A673 (cell line): Measurements from ENCODE around the gene COA3. TPM values are rescaled to one million over a fixed set of nuclear protein-coding genes. Genes with fewer than 3 reads are reported as not detected.
A peak's percentile ranks its signal among the peaks of the same experiment; 100 is the strongest.

Experiments
- BruUV-seq: library from RNA; stranded (reverse); fragments of 400-500 nt; replicated peaks from 2 replicates; lab custom pipeline; 2021; lab: Mats Ljungman, UMichigan
- CTCF ChIA-PET: fragments of 300-600 bp; sonication (Branson Sonifier 250); formaldehyde crosslinking; loops from one replicate; lab custom pipeline; 2022; ENCODE audit warnings: antibody characterized with exemption; lab: Charles Lee
- POLR2A ChIA-PET: fragments of 300-600 bp; sonication (Branson Sonifier 250); formaldehyde crosslinking; loops from one replicate; lab custom pipeline; 2022; ENCODE audit warnings: antibody characterized with exemption; ENCODE audit not compliant: low non-redundant PET; lab: Charles Lee
- DNase-seq: peaks from one replicate; pipeline ENCODE4 v3.0.0-alpha.2; 2015; ENCODE audit warnings: low spot score
- H3K27ac ChIP-seq: fragments of 200-600 bp; sonication (generic); 2 replicates; pipeline ENCODE4 v1.5.1; 2016; ENCODE audit warnings: mixed run types, low read depth, mild to moderate bottlenecking, mixed read lengths, antibody characterized with exemption, low read length; ENCODE audit not compliant: poor library complexity, severe bottlenecking
- H3K27me3 ChIP-seq: fragments of 200-600 bp; sonication (generic); replicated peaks from 2 replicates; pipeline ENCODE4 v1.6.1; 2017; ENCODE audit warnings: mixed run types, low read depth, mild to moderate bottlenecking, mixed read lengths, antibody characterized with exemption, low read length; ENCODE audit not compliant: insufficient read depth, poor library complexity
- H3K36me3 ChIP-seq: fragments of 200-600 bp; sonication (generic); 2 replicates; pipeline ENCODE4 v1.6.1; 2016; ENCODE audit warnings: mixed run types, mild to moderate bottlenecking, mixed read lengths, antibody characterized with exemption, low read length; ENCODE audit not compliant: insufficient read depth, poor library complexity, severe bottlenecking
- H3K4me1 ChIP-seq: fragments of 200-600 bp; sonication (generic); 2 replicates; pipeline ENCODE4 v1.6.1; 2017; ENCODE audit warnings: mixed run types, mild to moderate bottlenecking, mixed read lengths, antibody characterized with exemption, low read length; ENCODE audit not compliant: insufficient read depth, poor library complexity, severe bottlenecking
- H3K4me3 ChIP-seq: fragments of 200-600 bp; sonication (generic); 2 replicates; pipeline ENCODE4 v1.5.1; 2016; ENCODE audit warnings: low read depth, mixed run types, mild to moderate bottlenecking, mixed read lengths, low read length; ENCODE audit not compliant: poor library complexity, severe bottlenecking
- H3K9me3 ChIP-seq: fragments of 200-600 bp; sonication (generic); 2 replicates; pipeline ENCODE4 v1.6.1; 2016; ENCODE audit warnings: mixed run types, low read depth, mild to moderate bottlenecking, mixed read lengths, antibody characterized with exemption, low read length; ENCODE audit not compliant: poor library complexity, severe bottlenecking
- EZH2 ChIP-seq: fragments of 200-600 bp; sonication (generic); IDR thresholded peaks from 2 replicates; pipeline ENCODE4 v1.6.1; 2017; ENCODE audit warnings: borderline replicate concordance, low read depth, mild to moderate bottlenecking, mixed read lengths, antibody characterized with exemption, low read length; ENCODE audit not compliant: poor library complexity, severe bottlenecking
- intact Hi-C: fragments of 100-400 bp; cut with micrococcal nuclease; formaldehyde crosslinking; loops from one replicate; pipeline ENCODE4 v1.10.0; 2022; ENCODE audit not compliant: unreplicated experiment
- total RNA-seq: library from RNA; stranded (reverse); gene quantifications from 2 replicates; pipeline ENCODE4 v1.2.3, GENCODE V29; 2021
- TF ChIP-seq, protein P1 (sequence below): fragments of 300-800, 200-600 bp; sonication (generic); conservative IDR thresholded peaks from 2 replicates; pipeline ENCODE4 v1.5.1; 2017; ENCODE audit warnings: low read depth, mild to moderate bottlenecking, antibody characterized with exemption, low read length, moderate library complexity, mixed read lengths

The COA3 gene
- total RNA-seq, 1 experiment from 2014 or later = 29.0 TPM

GRCh38 chr17:42818379-42818778 is 19.9 kb upstream of the COA3 start:
- intact Hi-C loops = no loop called here
- no peaks in the 10 kb centered on the region for H3K9me3 ChIP-seq
- no peak overlapping the region for H3K27ac ChIP-seq
- peaks cover 6% of the 10 kb centered on the region for H3K4me1 ChIP-seq
- BruUV-seq = no TSS peak
- peaks cover 13% of the 10 kb centered on the region for H3K36me3 ChIP-seq
- no peak for DNase-seq
- POLR2A ChIA-PET = no interaction called here
- TF ChIP-seq EZH2 = no peak
- TF ChIP-seq, protein P1, sequence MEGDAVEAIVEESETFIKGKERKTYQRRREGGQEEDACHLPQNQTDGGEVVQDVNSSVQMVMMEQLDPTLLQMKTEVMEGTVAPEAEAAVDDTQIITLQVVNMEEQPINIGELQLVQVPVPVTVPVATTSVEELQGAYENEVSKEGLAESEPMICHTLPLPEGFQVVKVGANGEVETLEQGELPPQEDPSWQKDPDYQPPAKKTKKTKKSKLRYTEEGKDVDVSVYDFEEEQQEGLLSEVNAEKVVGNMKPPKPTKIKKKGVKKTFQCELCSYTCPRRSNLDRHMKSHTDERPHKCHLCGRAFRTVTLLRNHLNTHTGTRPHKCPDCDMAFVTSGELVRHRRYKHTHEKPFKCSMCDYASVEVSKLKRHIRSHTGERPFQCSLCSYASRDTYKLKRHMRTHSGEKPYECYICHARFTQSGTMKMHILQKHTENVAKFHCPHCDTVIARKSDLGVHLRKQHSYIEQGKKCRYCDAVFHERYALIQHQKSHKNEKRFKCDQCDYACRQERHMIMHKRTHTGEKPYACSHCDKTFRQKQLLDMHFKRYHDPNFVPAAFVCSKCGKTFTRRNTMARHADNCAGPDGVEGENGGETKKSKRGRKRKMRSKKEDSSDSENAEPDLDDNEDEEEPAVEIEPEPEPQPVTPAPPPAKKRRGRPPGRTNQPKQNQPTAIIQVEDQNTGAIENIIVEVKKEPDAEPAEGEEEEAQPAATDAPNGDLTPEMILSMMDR = no peak
- H3K27me3 ChIP-seq = no peaks in the 10 kb centered on the region
- no peak overlapping the region for H3K4me3 ChIP-seq
- CTCF ChIA-PET = no interaction called here

- H3K27ac ChIP-seq = no peak overlapping the region
- intact Hi-C loops = no loop called here
- CTCF ChIA-PET = no interaction called here
- no TSS peak for BruUV-seq
- no peaks in the 10 kb centered on the region for H3K9me3 ChIP-seq
- no peak for TF ChIP-seq EZH2
- no peak for DNase-seq
- H3K27me3 ChIP-seq = no peaks in the 10 kb centered on the region
- peaks cover 13% of the 10 kb centered on the region for H3K36me3 ChIP-seq
- H3K4me1 ChIP-seq = peaks cover 6% of the 10 kb centered on the region
- POLR2A ChIA-PET = no interaction called here
- H3K4me3 ChIP-seq = no peak overlapping the region
Observed at GRCh38 chr17:42817866-42818265, 19.4 kb upstream of the COA3 start.

GRCh38 chr17:42814633-42815399 is 16.3 kb upstream of the COA3 start:
- Histone ChIP-seq H3K4me1 (peaks cover 6% of the 10 kb centered on the region), H3K27me3 (no peaks in the 10 kb centered on the region), H3K27ac (peak overlapping the region; percentile 76), H3K36me3 (peaks cover 9% of the 10 kb centered on the region), H3K9me3 (no peaks in the 10 kb centered on the region), H3K4me3 (no peak overlapping the region)
- intact Hi-C loops = no loop called here
- ChIA-PET CTCF (interaction anchor here (1.4 kb wide), 1 partner anchor 9 kb away, joined by 3 read pairs; the partner anchor contains the start of gene BECN1), POLR2A (interaction anchor here (0.6 kb wide), 1 partner anchor 105 kb away, joined by 7 read pairs; no protein-coding TSS in a partner anchor)
- BruUV-seq = no TSS peak
- DNase-seq = peak; percentile 84
- TF ChIP-seq EZH2 = no peak
- TF ChIP-seq, protein P1 = no peak
